ENCODE measurements around the gene AACS. TPM values are rescaled to one million over a fixed set of nuclear protein-coding genes. Genes with fewer than 3 reads are reported as not detected.

AACS gene
- total RNA-seq, 3 donors from 2014 or later (not counting 1 experiment from before 2014, with no cell fraction given) = 14.6 to 20.4 (median 18.1) TPM

DNA sequence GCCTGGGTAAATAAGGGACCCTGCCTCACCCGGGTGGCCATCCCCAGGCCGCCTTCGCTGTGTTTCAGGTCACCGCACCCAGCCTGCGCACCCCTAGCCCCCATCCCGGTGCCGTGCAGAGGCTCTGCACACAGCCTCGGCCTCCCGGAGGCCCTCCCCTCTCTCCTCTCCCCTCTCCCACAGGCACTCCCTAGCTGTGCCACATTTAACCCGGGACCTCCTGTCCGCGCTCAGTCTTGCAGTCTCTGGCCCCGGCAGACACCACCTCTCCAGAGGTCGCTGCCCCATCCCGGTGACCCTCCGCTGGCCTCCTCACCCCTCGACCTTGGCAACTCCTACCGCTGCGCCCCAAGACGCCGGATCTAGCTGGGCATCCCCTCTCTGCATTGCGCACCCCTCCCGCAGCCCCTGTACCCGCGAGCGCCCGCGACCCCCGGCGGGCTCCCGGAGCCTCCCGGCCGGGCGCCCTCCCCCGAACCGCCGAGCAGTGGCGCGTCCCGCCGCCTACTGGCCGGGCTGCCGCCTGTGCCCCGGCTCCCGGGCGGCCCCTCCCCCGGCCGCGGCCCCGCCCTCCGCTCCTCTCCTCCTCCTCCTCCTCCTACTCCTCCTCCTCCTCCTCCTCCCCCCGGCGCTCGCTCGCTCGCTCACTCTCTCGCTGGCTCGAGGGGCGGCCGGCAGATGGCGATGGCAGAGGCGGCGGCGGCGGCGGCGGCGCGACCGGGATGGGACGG is 120.7 kb downstream of the AACS start, which contains the start of gene TMEM132B:
TMEM132B (plus strand) TSS at position 647 of the 731 bp plus-strand sequence.
- 1% methylated on average over 71 of the region's 71 CpGs for WGBS (ENCODE audit: insufficient coverage)
- peak within 1 kb of the TSS; percentile 57 for H3K4me3 Mint-ChIP-seq
- peak in 1 of 2 donors; percentile 15 for DNase-seq

GRCh38 chr12:125186471-125187147 is 121.4 kb downstream of the AACS start:
- intact Hi-C loops (cut with micrococcal nuclease) = loop anchor here (10.0 kb wide), 2 partner anchors 1568 to 1688 kb away; no protein-coding TSS in a partner anchor
- H3K27me3 ChIP-seq (ENCODE audit: control insufficient read depth, insufficient read depth, low read length) = peaks cover 24% of the 10 kb centered on the region
- DNase-seq (no peak), ATAC-seq (peak in 1 of 3 donors; percentile 4)
- H3K36me3 Mint-ChIP-seq = no peaks in the 10 kb centered on the region
- H3K4me1 ChIP-seq (ENCODE audit: control insufficient read depth, insufficient read depth, low read length) = peaks cover 10% of the 10 kb centered on the region
- no peak for TF ChIP-seq CTCF (IDR thresholded peaks at IDR 0.05)
- peaks cover 47 to 58% of the 10 kb centered on the region in 2 donors for H3K27me3 Mint-ChIP-seq (ENCODE audit: low read depth in 2 of 2)
- H3K36me3 ChIP-seq (ENCODE audit: control insufficient read depth, insufficient read depth, low read length) = no peaks in the 10 kb centered on the region
- H3K27ac Mint-ChIP-seq = no peak overlapping the region
- no peak overlapping the region for H3K4me3 Mint-ChIP-seq
- H3K4me3 ChIP-seq (ENCODE audit: low read length) = no peak overlapping the region
- H3K27ac ChIP-seq (ENCODE audit: low read length) = no peak overlapping the region
- H3K9me3 Mint-ChIP-seq = no peaks in the 10 kb centered on the region
- peaks cover 0 to 5% of the 10 kb centered on the region in 2 donors for H3K4me1 Mint-ChIP-seq
- under 1% methylated on average over 90 of the region's 90 CpGs for WGBS (ENCODE audit: insufficient coverage)
- no peaks in the 10 kb centered on the region for H3K9me3 ChIP-seq (ENCODE audit: control insufficient read depth, insufficient read depth, low read length)

More for the DNA sequence above, 120.7 kb downstream of the AACS start, which contains the start of gene TMEM132B:
- Mint-ChIP-seq H3K27me3 (ENCODE audit: low read depth in 2 of 2) (peaks cover 47 to 53% of the 10 kb centered on the region in 2 donors), H3K9me3 (no peaks in the 10 kb centered on the region), H3K4me1 (peaks cover 0 to 5% of the 10 kb centered on the region in 2 donors), H3K27ac (no peak within 1 kb of the TSS), H3K36me3 (no peaks in the 10 kb centered on the region)
- no peak within 1 kb of the TSS for H3K27ac ChIP-seq (ENCODE audit: low read length)
- no peaks in the 10 kb centered on the region for H3K36me3 ChIP-seq (ENCODE audit: control insufficient read depth, insufficient read depth, low read length)
- peaks cover 24% of the 10 kb centered on the region for H3K27me3 ChIP-seq (ENCODE audit: control insufficient read depth, insufficient read depth, low read length)
- TF ChIP-seq CTCF (IDR thresholded peaks at IDR 0.05) = no peak
- no peak within 1 kb of the TSS for H3K4me3 ChIP-seq (ENCODE audit: low read length)
- peak in 1 of 3 donors; percentile 52 for ATAC-seq
- H3K9me3 ChIP-seq (ENCODE audit: control insufficient read depth, insufficient read depth, low read length) = no peaks in the 10 kb centered on the region
- peaks cover 10% of the 10 kb centered on the region for H3K4me1 ChIP-seq (ENCODE audit: control insufficient read depth, insufficient read depth, low read length)
- intact Hi-C loops (cut with micrococcal nuclease) = loop anchor here (10.0 kb wide), 2 partner anchors 1569 to 1689 kb away; no protein-coding TSS in a partner anchor

GRCh38 chr12:125187148-125187745 is 122.0 kb downstream of the AACS start:
- no peak for DNase-seq
- H3K4me3 Mint-ChIP-seq = no peak overlapping the region
- H3K27ac Mint-ChIP-seq = no peak overlapping the region

More at GRCh38 chr12:125187148-125187745, 122.0 kb downstream of the AACS start:
- H3K36me3 ChIP-seq (ENCODE audit: control insufficient read depth, insufficient read depth, low read length) = no peaks in the 10 kb centered on the region
- no peaks in the 10 kb centered on the region for H3K9me3 Mint-ChIP-seq
- peaks cover 24% of the 10 kb centered on the region for H3K27me3 ChIP-seq (ENCODE audit: control insufficient read depth, insufficient read depth, low read length)
- no peak for TF ChIP-seq CTCF (IDR thresholded peaks at IDR 0.05)
- 2% methylated on average over 40 of the region's 41 CpGs for WGBS (ENCODE audit: insufficient coverage)
- H3K4me1 ChIP-seq (ENCODE audit: control insufficient read depth, insufficient read depth, low read length) = peaks cover 10% of the 10 kb centered on the region
- H3K9me3 ChIP-seq (ENCODE audit: control insufficient read depth, insufficient read depth, low read length) = no peaks in the 10 kb centered on the region
- no peak overlapping the region for H3K4me3 ChIP-seq (ENCODE audit: low read length)
- no peak overlapping the region for H3K27ac ChIP-seq (ENCODE audit: low read length)
- no peak for ATAC-seq
- intact Hi-C loops (cut with micrococcal nuclease) = loop anchor here (10.0 kb wide), 2 partner anchors 1568 to 1688 kb away; no protein-coding TSS in a partner anchor
- H3K27me3 Mint-ChIP-seq (ENCODE audit: low read depth in 2 of 2) = peaks cover 45 to 64% of the 10 kb centered on the region in 2 donors
- H3K36me3 Mint-ChIP-seq = no peaks in the 10 kb centered on the region
- peaks cover 0 to 5% of the 10 kb centered on the region in 2 donors for H3K4me1 Mint-ChIP-seq

Data from natural killer cell (primary cell).